ENCODE measurements around the gene UBE3C.

DNA sequence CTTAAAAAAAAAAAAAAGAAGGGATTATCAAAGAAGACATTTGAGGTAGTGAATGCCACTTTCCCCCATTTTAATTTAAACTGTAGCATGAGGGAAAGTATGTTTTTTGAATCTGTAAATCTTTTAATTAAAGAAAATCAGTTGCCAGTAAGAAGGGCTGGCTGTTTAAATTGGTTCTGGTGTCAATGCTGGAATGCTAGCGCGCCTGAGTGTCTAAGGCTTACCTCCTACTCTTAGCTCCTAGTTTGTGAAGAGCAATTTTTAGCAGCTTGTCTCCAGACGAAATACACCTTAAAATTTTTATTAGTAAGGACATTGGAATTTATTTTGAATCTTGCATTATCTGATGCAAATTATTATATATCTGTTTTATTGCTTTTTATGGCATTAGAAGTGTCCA, 54.1 kb downstream of the UBE3C start:
- TF ChIP-seq, protein P1, sequence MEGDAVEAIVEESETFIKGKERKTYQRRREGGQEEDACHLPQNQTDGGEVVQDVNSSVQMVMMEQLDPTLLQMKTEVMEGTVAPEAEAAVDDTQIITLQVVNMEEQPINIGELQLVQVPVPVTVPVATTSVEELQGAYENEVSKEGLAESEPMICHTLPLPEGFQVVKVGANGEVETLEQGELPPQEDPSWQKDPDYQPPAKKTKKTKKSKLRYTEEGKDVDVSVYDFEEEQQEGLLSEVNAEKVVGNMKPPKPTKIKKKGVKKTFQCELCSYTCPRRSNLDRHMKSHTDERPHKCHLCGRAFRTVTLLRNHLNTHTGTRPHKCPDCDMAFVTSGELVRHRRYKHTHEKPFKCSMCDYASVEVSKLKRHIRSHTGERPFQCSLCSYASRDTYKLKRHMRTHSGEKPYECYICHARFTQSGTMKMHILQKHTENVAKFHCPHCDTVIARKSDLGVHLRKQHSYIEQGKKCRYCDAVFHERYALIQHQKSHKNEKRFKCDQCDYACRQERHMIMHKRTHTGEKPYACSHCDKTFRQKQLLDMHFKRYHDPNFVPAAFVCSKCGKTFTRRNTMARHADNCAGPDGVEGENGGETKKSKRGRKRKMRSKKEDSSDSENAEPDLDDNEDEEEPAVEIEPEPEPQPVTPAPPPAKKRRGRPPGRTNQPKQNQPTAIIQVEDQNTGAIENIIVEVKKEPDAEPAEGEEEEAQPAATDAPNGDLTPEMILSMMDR (IDR thresholded peaks at IDR 0.05), result no peak
- TF ChIP-seq POLR2A (IDR thresholded peaks at IDR 0.05), result no peak
